ENCODE results near the gene SYTL2.

Gene SYTL2

DNA sequence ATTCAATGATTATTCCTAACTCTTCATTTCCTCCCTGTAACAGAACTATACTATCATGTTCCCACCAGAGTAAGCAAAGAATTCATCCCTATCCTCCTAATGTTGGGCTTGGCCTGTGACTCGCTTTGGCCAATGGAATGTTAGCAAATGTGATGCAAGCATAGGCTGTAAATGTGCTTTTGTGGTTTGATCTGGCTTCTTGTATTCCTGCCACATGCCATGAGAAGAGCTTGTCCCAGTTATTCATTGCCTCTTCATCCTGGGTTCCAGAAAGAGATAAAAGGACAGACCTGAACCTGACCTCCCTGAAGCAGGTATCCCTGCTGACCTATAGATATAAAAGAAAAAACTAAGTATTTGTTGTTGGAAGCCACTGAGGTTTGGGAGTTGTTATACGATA, 51.0 kb downstream of the SYTL2 start:
- no peak for DNase-seq

DNA sequence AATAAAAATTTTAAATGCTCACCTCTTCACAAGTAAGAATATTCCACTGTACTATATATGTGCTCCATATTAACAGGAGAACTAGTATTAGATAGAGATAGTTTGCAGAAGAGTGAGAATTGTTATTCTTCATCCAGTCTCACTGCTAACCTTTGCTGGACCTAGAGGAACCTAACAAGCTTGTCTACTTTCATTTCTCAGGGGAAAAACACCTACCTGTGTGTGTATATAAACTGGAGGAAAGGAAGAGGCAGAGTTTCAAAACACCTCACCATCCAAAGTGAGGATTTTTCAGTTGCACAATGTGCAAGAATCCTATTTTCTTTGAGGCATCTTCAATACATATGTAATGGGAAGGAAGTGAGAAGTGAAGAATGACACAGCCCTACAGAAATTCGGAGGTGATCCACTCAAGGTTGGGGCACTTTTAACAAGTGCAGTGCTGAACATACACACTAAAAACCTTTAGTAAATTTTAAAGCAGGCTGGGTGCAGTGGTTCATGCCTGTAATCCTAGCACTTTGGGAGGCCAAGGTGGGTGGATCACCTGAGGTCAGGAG, 52.4 kb downstream of the SYTL2 start:
- DNase-seq, result no peak

DNA sequence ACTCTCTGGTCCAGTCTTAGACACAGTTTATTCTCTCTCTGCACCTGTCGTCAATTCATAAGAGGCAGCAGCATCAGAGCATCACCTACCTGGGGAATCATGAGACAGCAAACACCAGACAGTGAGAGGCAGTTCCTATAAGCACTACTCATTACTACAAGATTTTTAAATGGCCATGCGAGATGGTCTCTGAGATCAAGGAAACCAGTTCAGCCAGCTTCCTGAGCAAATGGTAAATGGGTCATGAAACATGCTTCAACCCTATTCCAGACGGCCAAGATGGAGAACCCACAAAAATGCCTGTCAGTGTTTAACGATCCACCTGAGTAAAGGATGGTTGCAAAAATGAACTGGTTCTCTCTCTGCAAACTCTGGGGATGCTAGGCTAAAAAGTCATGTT, 52.9 kb downstream of the SYTL2 start:
- no peak for DNase-seq

DNA sequence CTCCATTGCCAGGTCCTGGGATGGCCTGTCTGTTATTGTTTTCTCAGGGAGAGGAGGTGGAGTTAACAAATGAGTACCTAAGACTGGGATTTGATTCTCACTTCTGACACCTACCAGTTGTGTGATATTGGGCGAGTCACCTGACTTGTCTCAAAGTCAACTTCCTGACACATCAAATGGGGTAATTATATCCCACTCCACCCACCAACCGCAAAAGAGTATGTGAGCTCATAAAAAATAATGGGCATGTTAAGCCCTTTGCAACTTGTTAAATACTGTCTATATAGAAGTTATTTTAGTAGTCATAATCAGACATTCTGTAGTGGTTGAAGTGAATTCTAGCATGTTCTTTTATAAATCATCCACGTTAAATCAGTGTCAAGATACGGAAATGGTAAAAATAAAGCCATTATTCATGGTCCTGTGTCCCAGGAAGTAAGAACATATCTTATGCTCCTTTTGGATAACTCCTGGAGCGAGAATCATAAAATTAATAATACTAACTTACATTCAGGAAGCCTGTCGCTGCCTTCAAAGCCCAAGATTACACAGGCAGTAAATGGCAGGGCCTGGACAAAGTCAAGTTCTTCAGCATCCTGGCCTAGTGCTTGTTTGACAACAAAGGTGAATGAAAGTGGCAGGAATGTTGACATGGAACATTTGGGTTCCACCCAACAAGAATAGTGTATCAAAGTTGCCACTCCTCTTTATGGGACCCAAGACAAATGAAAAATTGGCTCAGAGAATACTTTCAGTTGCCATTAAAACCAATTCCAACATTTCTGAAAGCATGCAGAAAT, 54.3 kb downstream of the SYTL2 start:
- no peak for DNase-seq

DNA sequence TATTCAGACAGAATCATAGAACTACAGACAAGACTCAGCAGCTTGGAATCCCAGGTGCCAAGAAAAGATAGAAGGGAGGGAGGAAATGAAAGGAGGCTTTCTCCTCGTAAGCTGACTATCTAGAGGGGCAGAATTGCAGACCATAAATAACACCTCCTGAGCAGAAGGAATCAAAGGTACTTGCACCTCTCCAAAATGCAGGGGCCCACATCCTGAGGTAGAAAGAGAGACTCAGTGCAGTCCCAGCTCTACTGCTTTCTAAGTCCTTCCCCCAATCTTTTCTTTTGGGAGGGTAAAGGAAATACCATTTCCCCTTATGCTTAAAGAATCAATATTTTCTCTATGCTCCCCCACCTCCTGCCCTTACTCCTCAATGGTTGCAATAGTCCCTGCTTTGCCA, 55.2 kb downstream of the SYTL2 start:
- no peak for DNase-seq

DNA sequence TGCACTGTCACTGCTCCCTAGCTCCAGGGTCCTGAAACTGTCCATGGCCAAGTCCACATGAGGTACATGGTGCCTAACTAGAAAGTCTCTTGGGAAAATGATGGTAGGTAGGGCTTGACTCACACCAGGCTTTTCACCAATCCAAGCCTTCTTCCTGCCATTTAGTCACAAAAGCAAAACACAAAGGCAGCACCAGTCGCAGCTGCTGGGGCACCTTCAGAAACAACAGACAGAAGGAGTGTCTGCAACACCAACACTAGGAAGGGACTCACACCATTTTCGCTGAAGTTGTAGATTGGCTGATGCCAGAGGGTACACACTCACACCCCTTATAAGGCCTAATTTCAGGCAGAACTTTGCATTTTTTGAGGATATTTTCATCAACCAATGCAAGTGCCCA, 55.7 kb downstream of the SYTL2 start:
- DNase-seq, result no peak

DNA sequence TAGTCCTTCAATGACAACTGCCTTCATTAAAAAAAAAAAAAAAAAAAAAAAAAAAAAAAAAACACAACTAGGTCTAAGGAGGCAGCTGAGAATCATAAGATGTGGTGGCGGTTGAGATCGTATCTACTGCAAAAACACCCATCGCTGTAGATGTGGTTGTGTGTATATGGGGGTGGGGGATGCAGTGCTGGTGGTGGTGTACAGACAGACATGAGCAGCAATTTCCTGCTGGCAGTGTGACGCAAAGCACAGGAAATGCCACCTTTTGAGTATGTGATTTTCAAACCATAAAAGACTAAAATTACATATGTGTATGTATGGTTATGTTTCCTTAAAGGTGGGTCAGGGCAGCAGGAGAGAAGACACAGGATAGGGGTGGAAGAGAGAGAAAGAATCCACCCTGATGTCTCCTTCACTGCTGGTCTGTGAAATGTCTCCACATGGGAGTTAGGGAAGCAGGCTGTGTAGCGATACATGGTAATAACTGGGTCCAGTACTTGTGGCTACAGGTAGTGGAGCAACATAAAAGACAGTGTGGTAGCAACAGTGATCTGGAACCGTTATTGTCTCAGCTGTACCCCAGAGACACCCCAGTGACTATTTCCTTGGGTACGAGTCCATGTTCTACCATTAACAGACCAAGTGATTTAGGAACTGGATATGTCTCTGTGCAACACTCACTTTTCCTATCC, 57.9 kb downstream of the SYTL2 start:
- DNase-seq, result no peak

DNA sequence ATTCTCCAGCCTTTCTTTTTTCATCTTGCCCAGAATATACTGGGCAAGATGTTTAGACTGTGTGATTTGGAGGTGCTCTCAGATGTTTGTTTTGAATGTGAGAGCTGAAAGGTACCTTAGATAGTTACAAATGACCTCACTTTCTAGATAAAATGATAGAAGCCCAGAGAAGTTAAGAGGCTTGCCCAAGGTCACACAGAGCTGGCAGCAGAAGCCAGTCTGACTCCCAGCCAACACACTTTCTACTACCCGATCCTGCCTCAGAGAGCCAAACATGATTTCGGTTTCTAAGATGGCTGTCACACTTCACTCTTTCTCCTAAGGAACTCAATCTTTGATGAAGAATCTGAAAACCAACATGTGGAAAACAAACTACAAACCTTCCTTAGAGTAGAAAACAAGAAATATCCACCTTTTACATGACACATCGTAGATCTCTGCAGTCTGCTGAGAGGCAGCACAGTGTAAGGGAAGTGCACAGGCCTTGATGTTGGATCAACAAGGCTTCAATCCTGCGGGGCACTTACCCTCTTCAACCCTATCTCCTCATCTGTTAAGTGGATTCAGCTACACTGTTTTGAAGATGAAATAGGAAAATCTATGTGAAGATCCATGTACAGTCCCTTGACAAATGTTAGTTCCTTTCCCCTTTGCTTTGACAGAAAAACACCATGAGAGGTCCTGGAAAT, 58.6 kb downstream of the SYTL2 start:
- no peak for DNase-seq

DNA sequence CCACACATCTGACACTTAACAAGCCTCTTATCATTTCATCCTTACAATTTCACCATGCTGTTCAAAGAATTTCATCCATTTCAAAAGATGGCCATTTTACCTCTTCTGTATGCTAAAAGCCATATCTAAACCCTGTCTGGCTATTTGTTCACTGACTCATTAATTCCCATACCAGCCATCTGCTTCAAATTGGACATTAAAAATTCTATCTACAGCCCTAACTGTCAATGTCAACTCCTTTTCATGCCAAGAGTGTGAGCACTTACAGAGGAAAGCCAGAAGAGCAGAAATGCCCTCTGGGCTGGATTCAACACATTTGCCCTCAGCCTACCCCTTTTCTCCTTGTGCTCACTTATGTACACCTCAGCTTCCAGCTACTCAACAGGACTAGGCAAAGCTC, 59.2 kb downstream of the SYTL2 start:
- DNase-seq, result no peak

DNA sequence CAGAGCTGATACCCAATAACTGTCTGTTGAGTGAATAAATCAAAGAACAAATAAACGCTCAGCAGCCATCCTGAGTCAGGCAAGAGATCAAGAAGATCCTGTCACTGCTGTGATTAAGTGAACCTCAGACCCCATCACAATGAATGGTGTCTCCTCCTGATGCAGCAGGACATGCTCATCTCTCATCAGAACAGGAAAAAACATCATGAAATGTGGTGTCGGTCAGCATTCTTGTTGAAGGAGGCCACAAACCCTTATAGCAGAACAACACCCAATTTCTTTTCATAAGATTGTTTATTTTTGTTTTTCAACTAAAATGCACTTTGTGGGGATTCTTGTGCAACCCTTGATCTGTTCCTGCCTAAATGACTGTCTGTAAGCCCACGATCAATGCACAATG, 60.3 kb downstream of the SYTL2 start:
- no peak for DNase-seq

DNA sequence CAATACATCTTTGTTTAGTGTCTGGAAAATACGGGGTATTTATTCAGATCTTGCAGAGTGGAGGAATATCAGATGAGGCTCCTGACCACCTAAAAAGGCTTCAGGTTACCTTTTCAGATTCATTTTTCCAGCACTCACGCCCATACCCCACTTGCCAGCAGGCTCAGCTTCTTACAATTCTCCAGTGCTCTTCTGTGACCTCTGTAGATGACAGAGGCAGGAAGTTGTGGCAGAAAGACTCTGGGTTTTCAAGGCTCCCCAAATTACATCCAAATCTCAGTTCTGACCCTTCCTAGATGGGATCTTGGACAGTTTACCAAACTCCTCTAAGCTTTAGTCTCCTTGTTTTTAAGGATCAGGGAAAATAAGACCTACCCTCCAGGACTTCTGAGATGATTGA, 61.1 kb downstream of the SYTL2 start:
- DNase-seq, result no peak

DNA sequence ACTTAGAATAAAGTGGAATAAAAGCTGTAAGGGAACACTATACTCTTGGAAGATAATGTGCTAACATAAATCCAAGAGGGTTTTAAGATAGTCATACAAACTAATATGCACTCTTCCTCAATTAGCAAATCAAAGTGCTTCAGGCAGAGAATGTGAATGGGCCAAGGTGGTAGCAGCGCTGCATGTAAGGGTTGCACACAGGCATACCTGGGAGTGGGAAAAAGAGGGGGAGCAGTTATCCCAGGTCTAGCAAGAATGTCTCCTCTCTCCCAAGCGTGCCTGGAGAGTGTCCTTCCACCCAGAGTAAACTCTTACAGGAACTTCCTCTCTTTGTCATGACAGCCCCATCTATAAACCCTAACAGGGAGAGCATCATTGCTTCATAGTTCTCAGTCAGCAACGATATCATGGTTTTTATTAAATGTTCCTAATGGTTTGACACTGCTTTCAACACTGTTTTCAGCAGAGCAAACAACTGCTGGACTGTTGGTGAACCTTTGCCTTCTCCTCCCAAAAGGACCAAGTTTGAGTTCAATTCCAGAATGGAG, 61.6 kb downstream of the SYTL2 start:
- no peak for DNase-seq

DNA sequence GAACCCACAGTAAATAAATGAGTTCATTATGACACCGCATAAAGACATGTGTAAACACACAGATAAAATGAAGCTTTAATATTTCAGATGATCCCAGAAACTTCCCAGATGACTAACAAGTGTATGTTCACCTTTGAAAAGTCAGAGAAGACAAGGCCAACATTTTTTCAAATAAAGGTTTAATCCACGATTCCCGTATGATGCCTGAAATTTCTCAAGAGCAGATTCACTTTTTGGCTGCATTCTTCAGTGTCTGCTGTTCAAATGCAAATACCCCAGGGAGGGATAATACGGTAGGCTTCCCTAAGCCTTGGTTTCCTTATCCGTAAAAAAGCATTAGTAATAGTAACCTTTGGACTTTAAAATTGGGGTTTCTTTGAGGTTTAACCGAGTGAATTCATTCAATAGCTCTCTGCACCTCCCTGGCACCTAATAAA, 62.5 kb downstream of the SYTL2 start:
- no peak for DNase-seq

DNA sequence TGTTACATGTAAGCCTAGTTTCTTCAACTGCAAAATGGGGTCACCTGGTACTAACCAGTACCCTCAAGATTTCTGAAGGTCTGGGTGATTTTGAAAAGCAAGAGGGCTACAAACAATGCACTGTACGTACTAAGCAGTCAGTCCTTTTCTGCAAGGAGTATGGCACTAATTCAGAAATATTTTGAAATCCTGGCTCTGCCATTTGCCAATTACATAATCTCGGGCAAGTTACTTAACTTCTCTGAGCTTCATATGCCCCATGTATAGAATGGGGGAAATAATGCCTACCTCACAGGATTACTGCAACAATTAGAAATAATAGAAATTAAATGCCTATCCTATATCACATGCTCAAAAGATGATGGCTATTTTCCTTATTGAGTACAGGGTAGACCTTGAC, 64.3 kb downstream of the SYTL2 start:
- DNase-seq, result no peak

DNA sequence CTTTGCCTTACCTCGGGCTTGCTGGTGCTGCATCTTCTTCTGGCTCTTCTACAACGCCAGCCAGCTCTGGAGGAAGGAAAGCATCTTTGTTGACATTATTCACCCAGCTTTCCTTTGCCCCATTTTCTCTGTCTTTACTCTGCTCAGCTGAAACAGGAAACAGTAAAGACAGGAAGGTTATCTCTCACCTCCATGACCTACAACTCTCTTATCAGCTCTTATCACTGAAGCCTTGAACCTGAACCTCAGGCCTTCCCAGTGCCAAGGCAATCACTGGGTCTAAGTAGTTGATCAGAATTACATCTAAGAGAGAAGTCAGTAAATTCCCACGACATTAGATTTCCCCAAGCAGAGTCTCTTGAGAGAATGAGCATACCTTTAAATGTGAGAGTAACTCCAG, 65.3 kb downstream of the SYTL2 start:
- no peak for DNase-seq

DNA sequence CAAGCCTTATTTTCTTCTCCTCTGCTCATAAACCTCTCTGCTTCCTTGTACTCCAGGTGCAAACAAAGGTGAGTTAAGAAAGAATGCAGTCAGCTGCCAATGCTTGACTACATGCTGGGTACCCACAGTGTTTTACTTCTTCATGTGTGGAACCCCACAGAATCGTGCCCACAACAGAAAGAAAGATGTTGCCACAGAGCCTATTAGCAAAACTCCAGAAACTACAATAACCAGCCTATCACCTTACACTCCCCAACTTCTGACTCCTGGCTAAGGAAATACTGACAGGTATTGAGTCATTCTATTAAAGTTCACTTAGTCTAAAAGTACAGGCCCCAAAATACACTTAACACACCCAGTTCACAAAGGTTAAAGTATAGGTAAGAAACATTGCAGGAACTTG, 68.1 kb downstream of the SYTL2 start:
- no peak for DNase-seq

DNA sequence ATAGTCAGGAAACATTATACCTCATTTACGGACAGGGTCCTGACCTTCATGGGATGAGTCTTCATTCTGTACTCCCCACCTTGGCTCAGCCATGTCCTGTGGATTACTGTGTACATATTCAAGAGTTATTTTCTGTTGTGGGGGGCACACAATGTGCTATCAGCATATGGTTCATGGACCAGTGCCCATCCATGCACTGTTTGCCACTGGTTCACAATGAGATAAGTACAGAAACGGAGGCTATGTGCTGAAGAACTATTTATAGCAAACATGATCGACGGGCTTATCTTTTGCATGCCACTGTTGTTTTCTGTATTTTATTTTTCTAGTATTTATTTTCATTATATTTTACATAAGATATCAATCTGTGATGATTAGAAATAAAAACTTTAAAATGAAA, 68.6 kb downstream of the SYTL2 start:
- no peak for DNase-seq

DNA sequence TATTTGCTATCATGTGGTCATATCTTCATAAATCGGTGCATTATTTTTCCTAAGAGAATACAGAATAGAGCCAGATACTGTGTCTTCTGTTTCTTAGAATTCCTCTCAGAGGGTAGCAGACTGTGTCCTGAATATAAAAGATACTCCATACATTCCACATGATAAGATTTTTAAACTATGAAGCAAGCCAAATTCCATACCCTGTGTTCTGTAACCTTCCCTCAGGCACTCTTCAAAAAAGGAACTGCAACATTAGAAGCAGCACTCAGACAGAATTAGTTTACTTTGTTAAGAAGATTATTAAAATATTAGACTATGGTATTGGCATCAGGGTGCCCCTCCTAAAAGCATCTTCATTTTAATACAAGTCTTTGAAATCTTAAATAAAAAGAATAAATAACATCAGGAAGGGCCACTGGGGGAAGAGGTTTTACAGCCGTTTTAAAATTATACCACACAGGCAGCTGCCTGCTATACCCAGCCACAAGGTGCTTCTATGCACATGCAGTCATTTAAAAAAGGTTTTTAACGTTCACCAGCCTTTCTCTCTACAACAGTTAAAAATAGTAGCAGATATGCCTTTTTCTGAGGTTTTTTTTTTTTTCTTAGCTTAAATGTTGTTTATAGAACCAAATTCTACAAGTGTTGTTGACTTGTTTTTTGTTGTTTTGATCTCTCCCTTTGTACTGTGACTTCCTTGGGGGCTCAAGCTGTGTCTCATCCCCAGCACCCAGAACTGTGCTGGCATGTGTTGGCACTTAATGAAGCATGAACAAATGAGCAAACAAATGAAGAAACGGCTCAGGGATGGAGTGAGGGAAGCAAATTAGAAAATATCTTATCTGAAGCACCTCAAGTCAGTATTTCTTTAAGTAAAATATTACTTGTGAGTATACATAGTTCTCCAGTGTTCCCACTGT, 70.2 kb downstream of the SYTL2 start:
- DNase-seq, result no peak

DNA sequence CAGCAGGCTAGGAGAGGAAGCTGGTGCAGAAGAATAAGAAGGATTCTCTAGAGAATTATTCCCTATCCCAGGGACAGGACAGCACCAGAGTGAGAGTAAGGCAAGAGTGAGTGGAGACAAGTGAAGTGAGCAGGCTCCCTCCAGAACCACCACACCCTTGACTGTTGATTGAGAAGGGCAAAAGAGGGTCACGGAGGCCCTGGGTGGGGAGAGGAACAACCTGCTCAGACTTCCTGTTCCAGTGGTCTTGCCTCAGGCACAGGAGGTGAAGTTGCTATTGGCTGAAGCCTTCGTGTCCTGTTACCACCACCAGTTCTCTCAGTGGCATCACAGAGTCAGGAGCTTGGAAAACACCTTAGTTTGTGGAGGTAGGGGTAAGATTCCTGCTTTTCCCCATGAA, 73.2 kb downstream of the SYTL2 start:
- no peak for DNase-seq

DNA sequence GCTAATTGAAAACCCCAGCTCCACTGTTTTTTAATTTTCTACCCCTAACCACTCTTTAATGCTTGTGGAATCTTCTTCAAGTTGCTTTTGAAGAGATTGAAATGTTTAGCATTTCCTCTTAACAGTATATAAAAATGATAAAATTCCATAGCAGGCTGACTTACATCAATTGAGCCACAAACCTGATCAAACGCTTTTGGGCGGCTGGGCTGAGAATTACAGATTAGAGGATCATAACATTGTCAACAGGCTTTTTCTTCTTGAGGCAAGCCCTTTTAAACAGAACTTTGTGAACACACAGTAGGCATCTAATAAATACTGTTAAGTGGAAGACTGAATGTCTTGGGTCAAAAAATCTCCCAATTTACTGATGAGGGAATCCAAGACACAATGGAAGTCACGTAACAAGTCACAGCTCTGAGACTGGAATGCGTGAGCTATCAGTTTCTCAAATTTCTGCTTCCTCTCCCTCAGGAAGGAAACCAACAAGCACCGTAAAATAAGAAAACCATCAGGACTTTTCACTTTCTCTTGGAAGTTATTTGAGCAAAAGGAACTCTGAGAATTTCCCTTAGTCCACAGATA, 75.0 kb downstream of the SYTL2 start:
- no peak for DNase-seq

DNA sequence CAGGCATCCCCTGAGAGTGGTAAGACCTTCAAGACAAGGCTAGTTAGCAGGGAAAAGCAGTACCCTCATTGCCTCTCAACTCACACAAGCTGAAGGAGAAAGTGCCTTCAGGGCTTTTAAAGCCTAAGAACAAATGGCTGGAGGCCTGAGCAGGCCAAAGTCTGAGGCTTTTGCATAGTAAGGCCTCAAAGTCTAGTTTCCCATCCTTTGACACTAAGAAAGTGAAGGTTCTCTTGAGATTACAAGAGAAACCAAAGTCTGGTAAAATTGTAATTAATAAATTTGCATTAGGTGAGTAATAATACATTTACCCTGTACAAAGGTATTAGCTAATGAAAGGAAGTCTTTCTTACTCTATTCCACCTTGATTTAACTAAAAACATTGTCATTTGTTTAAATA, 78.0 kb downstream of the SYTL2 start:
- no peak for DNase-seq

DNA sequence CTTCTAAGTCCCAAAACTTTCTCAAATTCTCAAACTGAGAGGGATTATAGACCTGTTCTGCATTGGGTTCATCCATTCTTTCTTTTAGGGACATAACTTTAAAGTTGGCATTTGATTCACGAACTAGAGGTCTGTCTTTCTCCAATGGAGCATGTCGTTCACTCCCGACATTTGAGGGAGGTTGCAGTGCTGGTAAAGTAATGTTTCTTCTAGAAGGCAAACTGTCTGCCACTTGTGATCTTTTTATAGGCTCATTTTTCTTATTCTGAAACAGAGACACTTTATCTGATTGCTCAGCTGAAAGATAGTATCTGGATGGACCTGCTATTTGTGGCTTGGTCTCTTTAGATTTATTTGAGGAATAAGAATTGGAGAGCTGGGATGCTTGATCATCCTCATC, 84.6 kb downstream of the SYTL2 start:
- no peak for DNase-seq
